ENCODE results near the gene ATG7.

GRCh38 chr3:11566916-11567315, 294.7 kb downstream of the ATG7 start:
- TF ChIP-seq CTCF (IDR thresholded peaks at IDR 0.05): no peak
- no peak for TF ChIP-seq POLR2A (IDR thresholded peaks at IDR 0.05)
- TF ChIP-seq EP300 (IDR thresholded peaks at IDR 0.05): no peak
